Measurements from ENCODE around the gene FKBP1A.

FKBP1A gene

GRCh38 chr20:1319051-1319450 lies 73.8 kb downstream of the FKBP1A start:
- Histone ChIP-seq H3K36me3 (ENCODE audit: insufficient read depth, insufficient read length, low read length) (no peaks in the 10 kb centered on the region), H3K9ac (ENCODE audit: insufficient read length, low read depth) (no peak overlapping the region), H3K4me1 (ENCODE audit: insufficient read depth, insufficient read length) (no peaks in the 10 kb centered on the region), H3K27me3 (ENCODE audit: insufficient read depth, insufficient read length) (no peaks in the 10 kb centered on the region), H3K4me3 (ENCODE audit: insufficient read length, low read depth) (no peak overlapping the region), H3K9me3 (ENCODE audit: insufficient read depth, low read length) (no peaks in the 10 kb centered on the region)
- no peak for DNase-seq (ENCODE audit: low read depth, low spot score)
- TF ChIP-seq SUZ12 (IDR thresholded peaks at IDR 0.05; ENCODE audit: extremely low read depth, insufficient read depth, insufficient read length) (no peak), ZNF274 (IDR thresholded peaks at IDR 0.05; ENCODE audit: low read depth, low read length) (no peak), YY1 (IDR thresholded peaks at IDR 0.05; ENCODE audit: insufficient read depth, insufficient read length) (no peak)
